Keratinocyte (primary cell): ENCODE results near the gene TMPRSS11D. TPM values are rescaled to one million over a fixed set of nuclear protein-coding genes. Genes with fewer than 3 reads are reported as not detected.

Source experiments
- DNase-seq: peaks from one replicate; pipeline ENCODE4 v3.0.0-alpha.2; 2011; ENCODE audit warnings: low read depth, missing footprints, low spot score
- FAIRE-seq: peaks from 2 replicates; lab custom pipeline; 2011; peaks lifted over from hg19 to GRCh38; lab: Jason Lieb, UNC
- H2AFZ ChIP-seq: 2 replicates; pipeline ENCODE4 v1.6.0; 2012; ENCODE audit warnings: low read length, control low read depth, inconsistent platforms; ENCODE audit not compliant: control insufficient read depth
- H3K27ac ChIP-seq: 2 replicates; pipeline ENCODE4 v1.5.1; 2011; ENCODE audit warnings: low read length; ENCODE audit not compliant: control insufficient read depth, insufficient read depth
- H3K27me3 ChIP-seq: 3 replicates; pipeline ENCODE4 v1.6.0; 2011; ENCODE audit warnings: low read length; ENCODE audit not compliant: control insufficient read depth, insufficient read depth; ENCODE audit errors: extremely low read depth
- H3K36me3 ChIP-seq, 2 experiments: 2 replicates in 1 of 2; 3 replicates in 1 of 2; pipeline ENCODE4 v1.5.1; 2011; ENCODE audit warnings: low read length in 2 of 2, mild to moderate bottlenecking in 1 of 2; ENCODE audit not compliant: control insufficient read depth in 2 of 2, insufficient read depth in 2 of 2; ENCODE audit errors: extremely low read depth in 1 of 2
- H3K4me1 ChIP-seq: 3 replicates; pipeline ENCODE4 v1.5.1; 2011; ENCODE audit warnings: low read length; ENCODE audit not compliant: control insufficient read depth, insufficient read depth; ENCODE audit errors: extremely low read depth
- H3K4me2 ChIP-seq: 3 replicates; pipeline ENCODE4 v1.6.0; 2011; ENCODE audit warnings: low read depth, low read length; ENCODE audit not compliant: control insufficient read depth, insufficient read depth; ENCODE audit errors: extremely low read depth
- H3K4me3 ChIP-seq, 3 experiments: fragments of 200-600 bp in 1 of 3; sonication (generic) in 1 of 3; 2 replicates in 2 of 3; 3 replicates in 1 of 3; pipeline ENCODE4 v1.5.1; 2011 to 2016; ENCODE audit warnings: low read length in 3 of 3, mild to moderate bottlenecking in 3 of 3, control low read depth in 2 of 3, inconsistent platforms in 1 of 3, low read depth in 1 of 3, mixed read lengths in 1 of 3, mixed run types in 1 of 3, moderate library complexity in 1 of 3; ENCODE audit not compliant: control insufficient read depth in 2 of 3, insufficient read depth in 2 of 3; ENCODE audit errors: extremely low read depth in 1 of 3
- H3K79me2 ChIP-seq: 2 replicates; pipeline ENCODE4 v1.6.0; 2012; ENCODE audit warnings: low read length; ENCODE audit not compliant: control insufficient read depth, insufficient read depth
- H3K9ac ChIP-seq: 3 replicates; pipeline ENCODE4 v1.6.0; 2011; ENCODE audit warnings: low read length; ENCODE audit not compliant: control insufficient read depth, insufficient read depth; ENCODE audit errors: extremely low read depth
- H3K9me1 ChIP-seq: 3 replicates; pipeline ENCODE4 v1.6.0; 2011; ENCODE audit warnings: low read length; ENCODE audit not compliant: control insufficient read depth, insufficient read depth; ENCODE audit errors: extremely low read depth
- H3K9me3 ChIP-seq: 2 replicates; pipeline ENCODE4 v1.5.1; 2012; ENCODE audit warnings: low read depth, low read length; ENCODE audit not compliant: control insufficient read depth
- H4K20me1 ChIP-seq: 3 replicates; pipeline ENCODE4 v1.6.0; 2011; ENCODE audit warnings: low read length; ENCODE audit not compliant: control insufficient read depth, insufficient read depth; ENCODE audit errors: extremely low read depth
- CTCF ChIP-seq, 3 experiments: IDR thresholded peaks in 1 of 3; conservative IDR thresholded peaks in 1 of 3; optimal IDR thresholded peaks in 1 of 3; 2 replicates in 2 of 3; 3 replicates in 1 of 3; pipeline versions ENCODE3 to v1.5.1; 2011; ENCODE audit warnings: low read length in 3 of 3, mild to moderate bottlenecking in 3 of 3, moderate library complexity in 2 of 3, control low read depth in 1 of 3, inconsistent platforms in 1 of 3; ENCODE audit not compliant: insufficient read depth in 2 of 3; ENCODE audit errors: extremely low read depth in 1 of 3
- EZH2 ChIP-seq: IDR thresholded peaks from one replicate; pipeline ENCODE4 v1.6.1; 2012; ENCODE audit warnings: inconsistent platforms, mild to moderate bottlenecking, low read length, moderate library complexity
- dilution Hi-C: fragments of 300-500 bp; cut with MboI; formaldehyde crosslinking; loops from one replicate; pipeline ENCODE4 v1.7.0; 2020; ENCODE audit warnings: low sequenced_read_pairs; ENCODE audit not compliant: extremely low pct_ligation_motif_present
- polyA plus RNA-seq, 5 experiments: library from polyadenylated mRNA; depleted of rRNA in 3 of 5; stranded (reverse) in 3 of 5; stranded (forward) in 1 of 5; unstranded in 1 of 5; fragments of >200 nt; gene quantifications; 1 replicate in 1 of 5; 2 replicates in 3 of 5; 3 replicates in 1 of 5; pipeline versions ENCODE4 v1.2.1 to v1.2.3, GENCODE V29; 2011 to 2012; ENCODE audit warnings: missing spikeins in 2 of 5, low read depth in 1 of 5, low replicate concordance in 1 of 5

TMPRSS11D gene
- polyA plus RNA-seq, 1 donor (not counting 4 experiments of a cell fraction or from before 2014, with no cell fraction given), result 0.28 TPM

- peak overlapping the region; percentile 64 for H3K27ac ChIP-seq
- TF ChIP-seq CTCF (optimal IDR thresholded peaks at IDR 0.05 in 1 of 3, IDR thresholded peaks at IDR 0.05 in 1 of 3, conservative IDR thresholded peaks at IDR 0.05 in 1 of 3; ENCODE audit: extremely low read depth in 1 of 3, insufficient read depth in 2 of 3, low read length in 3 of 3) (no peak), EZH2 (no peak)
Measured at GRCh38 chr4:67928546-67928945, 44.7 kb upstream of the TMPRSS11D start.

DNA sequence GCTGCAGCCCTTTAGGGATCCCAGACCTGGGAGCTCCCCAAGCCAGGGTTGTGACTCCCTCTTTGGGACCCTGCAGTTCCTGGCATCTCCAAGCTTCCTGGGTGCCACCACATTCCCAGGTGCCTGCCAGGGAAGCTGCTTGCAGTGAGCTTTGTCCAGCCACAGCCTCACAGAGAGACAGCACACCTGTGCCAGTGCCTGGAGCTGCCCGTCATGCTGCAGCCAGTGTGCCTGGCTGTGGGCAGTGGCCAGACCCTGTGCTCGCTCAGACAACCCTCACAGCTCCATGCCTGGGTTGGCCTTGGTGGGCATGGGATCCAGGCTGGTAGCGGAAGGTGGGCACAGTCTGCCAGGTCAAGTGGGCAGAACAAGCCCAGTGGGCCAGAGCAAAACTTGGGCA, 43.4 kb upstream of the TMPRSS11D start:
- H3K27ac ChIP-seq, result no peak overlapping the region
- H3K27me3 ChIP-seq, result no peaks in the 10 kb centered on the region
- H3K4me1 ChIP-seq, result peaks cover 19% of the 10 kb centered on the region
- TF ChIP-seq EZH2, result no peak
- TF ChIP-seq CTCF (optimal IDR thresholded peaks at IDR 0.05 in 1 of 3, IDR thresholded peaks at IDR 0.05 in 1 of 3, conservative IDR thresholded peaks at IDR 0.05 in 1 of 3; ENCODE audit: extremely low read depth in 1 of 3, insufficient read depth in 2 of 3, low read length in 3 of 3), result no peak
- no peak for DNase-seq
- H3K4me2 ChIP-seq, result no peak overlapping the region
- H3K9me3 ChIP-seq, result no peaks in the 10 kb centered on the region
- no peaks in the 10 kb centered on the region for H3K36me3 ChIP-seq
- FAIRE-seq, result no peak
- H4K20me1 ChIP-seq, result no peaks in the 10 kb centered on the region
- H3K79me2 ChIP-seq, result no peaks in the 10 kb centered on the region
- H3K4me3 ChIP-seq, result no peak overlapping the region
- H2AFZ ChIP-seq, result no peak overlapping the region
- H3K9me1 ChIP-seq, result no peaks in the 10 kb centered on the region
- no peak overlapping the region for H3K9ac ChIP-seq
- dilution Hi-C loops, result no loop called here

More at GRCh38 chr4:67928546-67928945, 44.7 kb upstream of the TMPRSS11D start:
- Histone ChIP-seq H3K9me1 (no peaks in the 10 kb centered on the region), H3K4me3 (no peak overlapping the region), H3K4me1 (peaks cover 19% of the 10 kb centered on the region), H3K9me3 (no peaks in the 10 kb centered on the region), H3K9ac (no peak overlapping the region), H2AFZ (no peak overlapping the region), H3K4me2 (no peak overlapping the region), H3K79me2 (no peaks in the 10 kb centered on the region), H3K36me3 (no peaks in the 10 kb centered on the region), H4K20me1 (no peaks in the 10 kb centered on the region), H3K27me3 (no peaks in the 10 kb centered on the region)
- DNase-seq (no peak), FAIRE-seq (no peak)
- dilution Hi-C loops, result no loop called here
